GM18858 (cell line): ENCODE measurements around the gene PPP4R1.

Source experiments
- ATAC-seq: cut with Tn5 transposase; IDR thresholded peaks from one replicate; pipeline ENCODE4 v1.9.1; 2021; ENCODE audit not compliant: unreplicated experiment

Gene PPP4R1

DNA sequence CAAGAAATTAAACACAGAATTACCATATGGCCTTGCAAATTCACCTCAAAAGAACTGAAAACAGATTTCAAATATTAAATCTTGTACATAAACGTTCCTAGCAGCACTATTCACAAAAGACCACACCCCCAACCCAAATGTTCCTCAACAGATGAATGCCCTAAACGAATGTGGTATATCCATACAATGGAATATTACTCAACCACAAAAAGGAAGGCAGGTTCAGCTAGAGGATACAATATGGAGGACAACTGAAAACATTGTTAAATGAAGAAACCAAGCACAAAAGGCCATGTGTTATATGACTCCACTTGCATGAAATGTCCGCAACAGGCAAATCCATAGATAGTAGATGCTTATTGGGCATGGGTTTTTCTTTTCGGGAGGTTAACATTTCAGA, 61.7 kb downstream of the PPP4R1 start:
- ATAC-seq: no peak

DNA sequence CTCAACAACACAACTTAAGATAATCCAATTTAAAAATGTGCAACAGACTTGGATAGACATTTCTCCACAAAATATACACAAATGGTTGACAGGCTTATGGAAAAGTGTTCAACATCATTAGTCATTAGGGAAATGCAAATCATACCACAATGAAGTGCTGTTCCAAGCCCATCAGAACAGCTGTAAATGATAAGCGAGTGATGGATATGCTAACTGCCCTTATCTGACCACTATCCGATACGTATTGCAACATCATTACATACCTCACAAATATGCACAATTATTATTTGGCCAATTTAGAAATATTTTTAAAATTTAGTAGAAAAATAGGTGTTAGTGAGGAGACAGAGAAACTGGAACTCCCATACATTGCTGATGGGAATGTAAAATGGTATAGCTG, 62.2 kb downstream of the PPP4R1 start:
- no peak for ATAC-seq

DNA sequence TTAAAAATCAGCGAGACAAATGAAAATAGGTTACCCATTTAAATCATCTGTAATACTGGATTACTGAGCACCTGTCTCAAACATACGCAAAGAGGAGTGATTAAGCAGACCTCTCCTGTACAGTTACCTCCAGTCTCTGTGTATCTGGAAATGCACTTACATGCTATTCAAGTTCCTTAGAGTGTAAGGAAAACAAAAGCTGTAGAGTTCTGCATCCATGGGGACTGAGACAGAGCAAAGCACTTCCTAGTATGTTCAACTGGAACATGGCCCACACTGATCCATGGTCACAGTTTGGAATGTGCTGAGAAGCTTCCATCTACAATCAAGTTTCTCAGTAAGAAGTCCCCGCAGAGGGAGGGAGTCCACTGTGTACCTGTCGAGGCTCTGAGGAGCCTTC, 63.9 kb downstream of the PPP4R1 start:
- no peak for ATAC-seq

DNA sequence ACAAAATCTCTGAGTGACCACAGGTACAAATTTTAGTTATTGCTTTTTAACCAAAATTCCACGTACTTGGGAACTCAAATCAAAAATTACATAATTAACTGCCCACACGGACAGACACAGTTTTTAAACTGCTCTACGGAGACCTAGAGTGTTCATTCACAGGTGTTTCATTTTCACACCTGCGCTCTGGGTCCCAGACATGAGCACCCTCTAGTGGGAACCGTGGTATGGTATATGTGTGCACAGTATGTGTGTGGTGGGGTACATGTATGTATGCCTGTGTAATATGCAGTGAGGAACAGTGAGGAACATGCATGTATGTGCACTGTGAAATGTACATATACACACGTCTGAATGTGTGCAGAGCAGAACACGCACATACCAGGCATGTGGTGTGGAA, 65.0 kb downstream of the PPP4R1 start:
- ATAC-seq: no peak

DNA sequence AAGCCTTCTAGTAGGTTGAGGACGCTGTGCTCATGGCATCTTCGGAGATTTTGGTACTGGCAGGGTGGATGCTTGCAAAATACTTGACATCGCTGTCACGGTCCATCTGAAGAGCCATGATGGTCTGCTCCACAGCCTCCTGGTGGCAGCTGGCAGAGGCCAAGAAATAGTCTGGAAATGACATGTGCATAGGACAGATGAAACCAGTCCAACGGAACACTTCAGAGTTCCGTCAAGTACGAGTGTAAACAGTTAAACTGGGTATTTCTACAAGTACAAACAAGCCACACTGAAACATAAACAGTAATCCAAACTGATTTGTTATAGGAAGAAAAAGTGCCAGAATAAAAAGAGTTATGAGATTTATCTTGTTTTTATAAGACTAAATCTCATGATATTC, 66.6 kb downstream of the PPP4R1 start:
- no peak for ATAC-seq

DNA sequence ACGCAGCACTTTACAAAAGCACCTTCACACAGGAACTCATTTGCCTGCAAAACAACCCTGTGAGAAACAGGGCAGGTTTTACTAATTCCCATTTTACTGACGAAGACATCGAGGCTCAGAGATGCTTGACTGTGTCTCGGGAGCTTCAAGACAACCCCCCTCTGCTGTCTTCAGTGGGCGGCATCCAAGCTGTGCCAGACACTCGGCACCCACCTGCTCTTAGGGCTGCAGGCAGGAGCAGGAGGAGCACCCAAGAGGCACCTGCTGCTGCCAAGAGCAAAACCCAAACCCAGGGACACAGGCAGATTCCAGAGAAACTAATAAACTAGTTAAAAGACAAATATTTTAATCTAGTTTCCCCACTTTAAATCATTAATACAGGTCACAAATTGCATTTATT, 67.9 kb downstream of the PPP4R1 start:
- ATAC-seq: no peak

DNA sequence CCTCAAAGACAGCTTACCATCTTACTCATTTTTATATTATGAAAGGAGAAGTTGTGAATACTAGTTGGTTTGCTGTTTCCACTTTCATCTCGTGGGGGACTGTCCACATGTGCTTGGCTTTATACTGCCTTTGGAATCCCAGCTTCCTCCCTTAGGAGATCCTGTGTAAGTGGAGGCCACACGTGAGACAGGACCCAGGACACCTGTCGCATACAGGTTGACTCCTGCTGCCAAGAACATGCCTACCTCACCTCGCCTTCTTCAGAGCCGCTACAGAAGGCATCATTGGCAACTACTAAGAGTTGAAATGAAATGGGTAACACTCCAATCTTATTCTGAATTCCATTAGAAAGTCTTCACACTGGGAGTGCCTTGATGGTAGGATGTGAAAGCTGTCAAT, 69.3 kb downstream of the PPP4R1 start:
- ATAC-seq: no peak

DNA sequence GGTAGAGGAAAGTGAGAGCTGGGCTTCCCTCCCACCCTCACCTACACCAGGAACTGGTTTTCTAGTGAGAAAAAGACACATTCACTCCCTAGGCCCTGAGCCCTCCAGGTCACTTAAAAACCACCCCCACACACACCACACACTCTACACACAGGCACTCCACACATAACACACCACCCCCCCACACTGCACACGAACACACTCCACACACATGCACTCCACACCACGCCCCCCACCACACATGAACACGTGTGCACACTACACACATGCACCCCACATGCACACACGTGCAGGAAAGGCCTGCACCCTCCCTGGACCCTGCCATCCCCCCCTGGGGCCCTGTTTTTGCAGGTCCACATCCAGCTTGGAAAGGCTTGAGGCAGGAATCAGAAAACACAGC, 71.4 kb downstream of the PPP4R1 start:
- ATAC-seq: no peak

DNA sequence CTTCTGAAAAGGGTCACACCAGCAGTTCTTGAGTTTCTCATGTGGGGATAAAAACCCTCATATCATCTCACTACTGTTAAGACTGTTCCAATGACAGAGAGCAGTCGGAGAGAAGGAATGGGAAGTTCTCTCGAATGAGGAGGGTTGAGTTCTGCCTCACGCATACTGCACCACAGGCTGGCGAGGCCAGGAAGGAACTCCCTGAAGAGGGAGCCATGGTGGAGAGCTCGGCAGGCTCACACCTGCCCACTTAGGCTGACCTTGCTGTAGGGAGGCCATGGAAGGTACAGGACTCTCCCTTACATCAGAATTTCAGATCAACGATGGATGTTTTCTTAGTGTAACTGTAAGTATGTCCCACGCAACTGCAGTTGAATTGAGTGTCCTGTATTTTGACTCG, 74.4 kb downstream of the PPP4R1 start:
- no peak for ATAC-seq

DNA sequence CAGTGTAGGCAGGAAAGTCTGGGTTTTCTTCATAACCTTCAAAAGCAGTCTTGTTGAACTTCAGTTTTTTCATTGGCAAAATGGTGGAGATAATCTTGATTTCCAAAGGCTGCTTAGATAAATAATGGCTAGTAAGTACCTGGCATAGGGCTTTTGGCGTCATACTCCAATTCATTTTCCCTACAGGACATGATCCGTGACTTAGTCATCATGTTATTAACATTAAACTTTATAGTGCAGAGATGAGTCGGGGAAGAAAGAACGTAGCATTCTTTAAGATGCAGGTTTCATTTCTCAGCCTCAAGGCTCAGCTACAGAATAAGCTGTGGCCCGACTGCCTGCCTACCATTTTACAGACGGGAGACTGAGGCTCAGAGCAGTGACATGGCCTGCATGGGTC, 75.1 kb downstream of the PPP4R1 start:
- ATAC-seq: no peak

DNA sequence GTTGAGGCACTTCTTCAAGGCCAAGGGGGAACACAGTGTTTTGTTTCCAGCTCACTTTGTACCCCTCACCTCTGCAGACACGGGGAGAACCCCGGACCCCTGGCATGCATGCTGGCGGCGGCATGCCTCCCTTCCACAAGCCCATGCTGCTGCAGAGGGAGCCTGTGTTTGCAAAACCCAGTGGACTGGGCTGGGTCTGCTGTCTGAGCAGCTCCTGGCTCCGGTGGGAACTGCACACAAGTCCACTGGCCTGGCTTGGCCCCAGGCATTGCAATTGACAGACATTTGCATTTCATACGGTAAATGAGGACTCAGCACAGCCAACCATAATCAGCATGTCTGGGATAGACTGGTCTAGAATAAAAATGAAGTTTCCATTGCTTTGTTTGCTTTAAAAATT, 76.7 kb downstream of the PPP4R1 start:
- ATAC-seq: no peak

DNA sequence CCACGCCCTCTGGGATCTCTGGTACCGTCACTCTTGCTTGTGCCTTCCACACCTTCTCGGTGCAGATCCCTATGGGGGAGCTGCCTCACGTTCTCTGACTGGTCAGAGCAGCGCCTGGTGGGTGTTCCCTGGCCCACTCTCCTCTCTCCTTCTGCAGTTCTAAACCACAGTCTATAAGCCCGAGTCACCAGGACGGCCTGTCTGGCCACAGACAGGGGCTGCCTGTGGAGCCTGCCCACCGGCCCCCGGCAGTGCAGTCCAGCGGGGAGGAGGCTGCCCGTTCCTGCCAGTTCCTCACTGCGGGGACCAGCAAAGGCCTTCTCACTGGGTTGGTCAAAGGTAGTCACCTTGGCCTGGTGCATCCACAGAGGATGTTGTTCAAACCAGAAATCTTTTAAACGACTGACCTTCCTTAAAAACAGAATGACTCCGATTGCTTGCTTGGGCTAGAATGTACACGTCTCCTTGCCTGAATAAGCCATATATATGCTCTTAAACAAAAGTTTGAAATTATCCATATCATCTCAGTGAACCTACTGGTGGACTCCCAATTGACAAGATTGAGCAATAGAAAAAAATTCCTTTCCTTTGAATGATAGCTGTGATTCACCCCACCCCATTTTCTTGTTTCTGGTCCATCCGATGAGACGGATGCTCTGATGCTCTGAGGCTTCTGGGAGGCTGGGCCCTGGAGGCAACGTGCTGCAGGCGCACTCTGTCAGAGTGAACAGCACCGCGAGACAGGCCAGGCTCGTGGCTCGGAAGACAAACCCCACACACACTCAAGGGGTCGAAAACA, 77.8 kb downstream of the PPP4R1 start:
- no peak for ATAC-seq

DNA sequence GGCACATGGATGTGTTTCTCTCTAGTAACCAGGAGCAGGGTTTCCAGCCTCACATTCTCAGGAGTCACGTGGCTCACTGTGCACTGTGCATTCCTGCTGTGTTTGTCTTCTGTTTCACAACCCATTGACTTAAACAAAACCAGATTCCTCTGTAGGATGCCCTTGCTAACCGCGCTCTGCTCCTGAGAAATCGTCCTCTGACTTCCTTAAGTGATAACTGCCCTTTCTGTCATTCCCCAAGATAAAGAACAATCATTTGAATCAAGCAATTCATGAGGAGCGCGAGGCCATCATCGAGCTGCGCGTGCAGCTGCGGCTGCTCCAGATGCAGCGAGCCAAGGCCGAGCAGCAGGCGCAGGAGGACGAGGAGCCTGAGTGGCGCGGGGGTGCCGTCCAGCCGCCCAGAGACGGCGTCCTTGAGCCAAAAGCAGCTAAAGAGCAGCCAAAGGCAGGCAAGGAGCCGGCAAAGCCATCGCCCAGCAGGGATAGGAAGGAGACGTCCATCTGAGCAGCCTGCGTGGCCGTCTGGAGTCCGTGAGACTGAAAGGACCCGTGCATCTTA, 78.8 kb downstream of the PPP4R1 start:
- ATAC-seq: no peak

DNA sequence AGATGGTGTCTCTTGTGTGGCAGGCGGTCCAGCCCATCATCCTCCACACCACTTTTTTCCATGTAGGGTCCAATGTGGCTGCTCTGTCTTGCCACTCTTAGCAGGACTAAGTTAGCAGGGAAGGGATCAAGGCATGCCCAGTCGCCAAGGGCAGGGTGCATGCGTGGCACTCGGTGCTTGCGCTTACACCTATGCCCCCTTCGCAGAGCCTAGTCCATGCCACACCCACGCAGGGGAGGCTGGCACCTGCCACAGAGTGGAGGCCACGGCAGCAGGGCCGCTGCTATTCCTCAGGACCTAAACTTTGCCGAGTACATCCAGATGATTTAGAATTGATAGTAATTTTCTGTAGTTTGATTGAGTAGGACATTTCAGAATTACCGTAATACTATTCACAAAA, 79.5 kb downstream of the PPP4R1 start:
- ATAC-seq: no peak

DNA sequence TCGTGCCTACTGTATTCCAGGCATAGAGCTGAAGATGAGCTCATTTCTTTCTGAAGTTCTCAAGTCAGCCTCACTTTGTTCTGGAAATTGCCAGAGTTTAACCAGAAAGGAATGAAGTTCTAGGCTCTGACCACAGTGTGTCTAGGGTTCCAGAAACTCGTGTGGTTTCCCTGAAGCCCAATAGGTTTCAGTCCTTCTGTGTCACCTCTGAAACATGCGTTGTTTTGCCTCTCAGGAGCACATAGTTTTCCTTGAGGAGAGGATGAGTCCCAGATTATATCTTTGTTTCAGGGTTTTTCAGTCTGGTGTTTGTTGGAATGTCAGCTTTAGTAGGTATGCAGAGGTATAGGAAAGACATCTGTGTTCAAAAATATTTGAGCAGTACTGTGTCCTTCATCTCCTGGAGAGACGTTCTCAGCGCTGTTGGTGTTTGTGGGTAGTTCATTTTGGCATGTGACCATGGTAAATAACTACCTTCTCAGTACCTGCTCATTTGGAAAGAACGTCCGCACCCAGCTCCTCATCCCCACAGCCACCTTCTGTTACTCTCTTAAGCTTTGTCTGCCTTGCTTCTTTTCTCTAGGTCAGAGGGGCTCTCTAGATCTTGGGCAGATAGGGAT, 82.5 kb downstream of the PPP4R1 start:
- ATAC-seq: no peak

DNA sequence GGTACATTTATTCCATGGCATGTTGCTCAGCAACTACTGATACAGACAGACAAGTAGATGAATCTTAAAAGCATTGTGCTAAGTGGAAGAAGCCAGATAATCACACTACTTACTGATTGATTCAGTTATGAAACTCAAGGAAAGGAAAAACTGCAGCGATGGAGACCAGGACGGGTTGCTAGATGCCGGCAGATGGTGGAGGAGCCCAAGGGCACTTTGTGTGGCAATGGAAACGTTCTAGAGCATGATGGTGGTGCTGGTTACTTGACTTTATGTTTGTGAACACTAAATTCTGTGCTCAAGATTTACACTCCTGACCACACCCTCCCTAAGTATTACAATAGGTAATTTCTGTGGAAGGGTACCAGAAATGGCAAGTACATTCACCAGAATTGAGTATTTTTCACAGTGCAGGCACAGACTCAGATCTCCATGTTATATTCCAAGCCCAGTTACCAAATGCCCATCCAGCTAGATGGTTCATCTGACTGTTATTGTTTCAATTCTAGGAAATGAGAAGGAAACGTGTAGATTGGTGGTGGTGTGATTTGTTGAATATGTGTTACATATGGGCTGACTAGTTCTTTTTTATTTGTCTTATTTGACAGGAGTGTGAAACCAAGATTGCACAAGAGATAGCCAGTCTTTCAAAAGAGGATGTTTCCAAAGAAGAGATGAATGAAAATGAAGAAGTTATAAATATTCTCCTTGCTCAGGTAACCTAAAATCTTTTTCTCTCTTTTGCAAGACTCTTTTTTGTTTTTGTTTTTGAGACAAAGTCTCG, 83.9 kb downstream of the PPP4R1 start:
- ATAC-seq: no peak

DNA sequence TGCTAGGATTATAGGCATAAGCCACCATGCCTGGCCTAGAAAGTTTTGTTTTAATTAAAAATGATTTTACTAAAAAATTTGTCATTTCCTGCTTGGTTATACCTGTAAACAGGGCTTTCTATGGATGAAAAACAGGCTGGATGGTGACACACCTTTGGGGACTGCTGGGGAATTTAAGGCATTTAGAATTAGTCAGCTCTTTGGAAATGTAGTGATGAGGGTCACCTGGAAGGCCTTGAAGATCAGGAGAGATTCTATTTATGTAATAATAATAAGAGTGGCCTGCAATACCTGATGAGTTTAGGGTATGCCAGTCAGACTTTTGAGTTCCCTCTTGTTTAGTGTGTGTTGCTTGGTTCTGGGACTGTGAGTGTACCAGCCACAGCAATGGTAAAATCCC, 87.9 kb downstream of the PPP4R1 start:
- ATAC-seq: no peak

DNA sequence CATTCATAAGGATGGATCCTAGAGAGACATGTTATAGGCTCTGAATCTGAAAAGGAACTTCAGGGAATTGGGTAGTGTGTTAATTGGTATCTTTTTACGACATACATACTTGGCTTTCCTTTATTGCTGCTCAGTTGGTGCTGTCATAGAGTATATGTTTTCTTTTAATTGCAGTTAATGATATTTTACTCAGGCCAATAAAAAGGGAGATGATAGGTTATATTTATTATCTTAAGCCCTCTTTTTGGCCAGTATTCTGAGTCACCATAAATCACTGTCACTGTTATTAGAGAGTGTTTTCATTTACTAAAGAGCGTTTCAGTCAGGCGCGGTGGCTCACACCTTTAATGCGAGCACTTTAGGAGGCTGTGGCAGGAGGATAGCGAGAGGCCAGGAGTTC, 91.4 kb downstream of the PPP4R1 start:
- ATAC-seq: no peak

DNA sequence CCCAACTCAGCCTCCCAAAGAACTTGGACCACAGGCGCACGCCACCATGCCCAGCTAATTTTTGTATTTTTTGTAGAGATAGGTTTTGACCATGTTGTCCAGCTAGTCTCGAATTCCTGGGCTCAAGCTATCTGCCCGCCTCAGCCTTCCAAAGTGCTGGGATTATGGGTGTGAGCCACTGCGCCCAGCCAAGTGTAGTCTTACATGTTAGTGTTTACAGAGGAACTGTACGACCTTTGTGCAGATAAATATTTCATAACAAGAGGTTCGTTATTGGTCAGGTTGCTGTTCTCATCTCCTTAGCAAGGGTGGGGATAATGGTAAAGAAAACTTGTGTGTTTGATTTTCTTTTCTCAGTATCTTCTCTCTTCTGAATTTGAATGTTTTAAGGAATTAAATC, 92.6 kb downstream of the PPP4R1 start:
- no peak for ATAC-seq

DNA sequence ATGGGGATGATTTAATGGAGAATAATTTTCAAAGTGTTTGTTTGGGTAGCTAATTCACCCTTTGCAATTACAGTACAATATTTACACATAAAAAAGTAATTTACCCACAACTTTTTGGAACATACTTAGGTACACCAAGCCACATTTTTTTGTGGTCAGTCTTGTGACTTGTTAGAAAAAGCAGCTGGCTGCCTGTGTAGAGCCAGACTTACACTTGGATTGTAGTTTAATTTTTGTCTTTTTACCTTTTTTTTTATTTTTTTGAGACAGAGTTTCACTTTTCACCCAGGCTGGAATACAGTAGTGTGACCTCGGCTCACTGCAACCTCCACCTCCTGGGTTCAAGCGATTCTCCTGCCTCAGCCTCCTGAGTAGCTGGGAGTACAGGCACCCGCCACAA, 93.7 kb downstream of the PPP4R1 start:
- ATAC-seq: no peak

DNA sequence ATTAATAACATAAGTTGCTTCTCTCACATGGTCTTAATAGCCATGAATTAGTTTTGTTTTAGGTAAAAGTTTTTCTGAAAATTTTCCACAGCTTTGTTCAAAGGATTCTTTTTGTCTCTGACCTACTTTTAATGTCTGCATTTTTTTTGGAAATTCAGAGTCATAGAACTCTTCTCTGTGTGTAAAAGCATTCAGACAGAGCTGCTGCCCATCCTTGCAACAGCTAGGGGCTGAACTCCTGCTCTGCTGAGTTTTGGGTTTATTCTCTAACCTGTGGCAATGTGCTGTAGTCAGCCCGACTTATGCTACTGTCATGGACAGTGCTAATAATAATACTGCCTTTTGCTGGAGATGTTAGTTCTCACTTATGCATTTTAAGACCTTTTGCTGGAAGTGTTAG, 95.0 kb downstream of the PPP4R1 start:
- ATAC-seq: no peak

DNA sequence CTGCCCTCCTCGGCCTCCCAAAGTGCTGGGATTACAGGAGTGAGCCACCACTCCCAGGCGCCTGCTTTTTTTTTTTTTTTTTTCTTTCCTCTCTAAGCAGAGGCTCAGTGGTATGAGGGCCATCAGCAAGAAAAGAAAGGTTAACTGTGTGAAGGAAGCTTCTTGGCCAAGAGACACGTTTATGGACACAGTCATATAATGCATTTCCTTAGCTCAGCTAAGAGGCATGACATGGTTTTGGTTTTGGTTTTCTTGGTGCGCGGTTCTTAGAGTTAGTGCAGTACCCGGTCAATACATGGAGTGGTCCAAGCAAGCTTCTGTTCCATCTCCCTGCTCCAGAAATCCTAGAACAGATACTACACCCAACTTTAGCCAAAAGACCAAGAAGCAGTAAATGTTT, 96.5 kb downstream of the PPP4R1 start:
- ATAC-seq: no peak
